NCI-H1092 (cell line): Measurements from ENCODE around the gene SIT1.

Experiments
- DNase-seq: peaks from one replicate; lab custom pipeline; 2025; lab: John Stamatoyannopoulos, UW

The SIT1 gene

DNA sequence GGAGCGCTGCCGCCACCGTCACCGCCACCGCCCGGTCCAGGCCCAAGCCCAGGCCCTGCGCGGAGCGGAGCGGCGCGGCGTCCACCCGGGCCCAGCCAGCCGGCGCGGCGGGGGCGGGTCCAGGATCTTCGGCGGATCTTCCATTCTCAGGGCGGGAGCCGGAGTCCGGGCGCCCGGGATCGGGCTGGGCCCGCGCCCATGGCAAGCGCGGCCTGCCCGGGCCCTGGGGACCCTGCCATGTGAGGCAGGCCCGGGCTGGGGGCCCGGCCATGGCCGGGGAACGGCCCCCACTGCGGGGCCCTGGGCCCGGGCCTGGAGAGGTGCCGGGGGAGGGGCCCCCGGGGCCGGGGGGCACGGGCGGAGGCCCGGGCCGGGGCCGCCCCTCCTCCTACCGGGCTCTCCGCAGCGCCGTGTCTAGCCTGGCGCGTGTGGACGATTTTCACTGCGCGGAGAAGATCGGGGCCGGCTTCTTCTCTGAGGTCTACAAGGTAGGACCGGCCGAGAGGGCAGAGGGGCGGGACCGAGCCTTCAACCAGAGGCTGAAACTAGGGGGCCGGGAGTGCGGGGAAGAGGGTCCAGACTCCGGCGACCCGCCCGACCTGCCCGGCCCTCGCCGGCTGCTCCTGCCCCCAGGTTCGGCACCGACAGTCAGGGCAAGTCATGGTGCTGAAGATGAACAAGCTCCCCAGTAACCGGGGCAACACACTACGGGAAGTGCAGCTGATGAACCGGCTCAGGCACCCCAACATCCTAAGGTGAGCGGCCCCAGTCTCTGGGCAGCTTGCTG, 45.2 kb downstream of the SIT1 start:
- no peak for DNase-seq

GRCh38 chr9:35604578-35605350, 46.0 kb downstream of the SIT1 start, which contains the start of gene TESK1:
Gene TESK1 (plus strand): TSS chr9:35605262. CDS start chr9:35605620, 358 bp downstream.
- peak; percentile 55 for DNase-seq

DNA sequence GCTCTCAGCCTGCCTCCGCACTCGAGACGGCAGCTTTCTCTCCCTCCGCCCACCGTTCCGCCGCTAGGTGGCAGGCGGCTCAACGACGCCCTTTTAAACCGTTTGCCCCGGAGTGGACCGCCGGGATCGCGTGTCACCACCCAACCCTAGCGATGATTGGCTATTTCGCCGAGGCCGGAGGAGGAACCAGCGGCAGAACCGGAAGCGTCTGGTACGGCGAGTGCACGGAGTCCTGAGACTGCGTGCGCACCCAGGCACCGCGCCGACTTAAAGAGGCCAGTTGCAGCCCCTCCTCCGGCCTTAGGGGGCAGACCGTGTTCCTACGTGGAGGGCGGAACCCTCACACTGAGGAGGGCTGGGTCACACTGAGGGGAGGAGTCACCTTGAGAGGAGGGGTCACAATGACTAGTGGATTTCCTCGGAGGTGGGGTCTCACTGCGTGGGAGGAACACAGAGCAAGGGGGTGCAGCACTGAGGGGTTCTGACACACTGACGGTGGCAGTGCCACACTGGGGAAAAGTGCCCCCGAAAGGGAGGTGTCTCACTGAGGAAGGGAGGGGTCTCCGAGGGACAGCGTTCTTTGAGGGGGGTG, 46.6 kb downstream of the SIT1 start:
- peak; percentile 100 for DNase-seq

GRCh38 chr9:35603506-35603985, 47.2 kb downstream of the SIT1 start:
- peak; percentile 65 for DNase-seq

DNA sequence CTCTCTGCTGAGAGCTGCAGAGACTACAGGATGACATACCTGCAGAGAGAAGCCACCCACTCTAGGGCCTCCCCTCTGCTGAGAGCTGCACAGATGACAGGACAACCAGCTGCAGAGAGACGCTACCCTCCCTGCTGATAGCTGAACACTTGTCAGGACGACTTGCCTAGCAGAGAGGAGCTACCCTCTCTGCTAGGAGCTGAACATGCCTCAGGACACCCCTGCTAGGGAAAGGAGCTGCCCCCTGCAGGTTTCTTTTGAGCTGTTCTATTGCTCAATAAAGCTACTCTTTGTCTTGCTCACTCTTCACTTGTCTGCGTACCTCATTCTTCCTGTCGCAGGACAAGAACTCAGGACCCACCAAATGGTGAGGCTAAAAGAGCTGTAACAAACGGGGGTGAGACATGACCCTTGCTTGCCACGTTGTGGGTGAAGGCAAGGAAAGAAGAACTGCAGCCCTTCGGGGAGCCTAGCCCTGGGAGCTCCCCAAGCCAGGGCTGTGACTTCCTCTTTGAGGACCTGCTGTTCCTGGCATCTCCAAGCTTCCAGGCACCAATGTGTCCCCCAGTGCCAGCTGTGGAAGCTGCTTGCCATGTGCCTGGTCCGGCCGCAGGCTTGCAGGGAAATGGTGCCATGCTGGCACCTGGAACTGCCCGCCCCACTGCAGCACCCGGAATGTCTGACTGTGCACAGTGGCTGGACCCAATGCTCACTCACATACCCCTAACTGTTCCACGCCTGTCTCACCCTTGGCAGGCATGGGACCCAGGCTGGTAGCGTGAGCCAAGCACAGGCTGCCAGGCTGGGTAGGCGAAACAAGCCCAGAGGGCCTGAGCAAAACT, 50.7 kb downstream of the SIT1 start:
- no peak for DNase-seq
